Stimulated activated CD8-positive, alpha-beta memory T cell treated with anti-CD3 and anti-CD28 coated beads, Interleukin-12 subunit alpha, Interleukin-12 subunit beta, amount 100 ng/mL, for 4 hours (primary cell): ENCODE data around the gene PIGM.
"Not testable (repeated sequence)": the region's sequence is repeated elsewhere in the genome, so short reads cannot be mapped to it uniquely, and the experiment has no call there.

Experiments
- DNase-seq: peaks from one replicate; pipeline ENCODE4 v3.0.0-alpha.2; 2020; ENCODE audit warnings: low read depth

The PIGM gene

GRCh38 chr1:160061369-160062229, 29.8 kb upstream of the PIGM start:
- DNase-seq, result no peak

DNA sequence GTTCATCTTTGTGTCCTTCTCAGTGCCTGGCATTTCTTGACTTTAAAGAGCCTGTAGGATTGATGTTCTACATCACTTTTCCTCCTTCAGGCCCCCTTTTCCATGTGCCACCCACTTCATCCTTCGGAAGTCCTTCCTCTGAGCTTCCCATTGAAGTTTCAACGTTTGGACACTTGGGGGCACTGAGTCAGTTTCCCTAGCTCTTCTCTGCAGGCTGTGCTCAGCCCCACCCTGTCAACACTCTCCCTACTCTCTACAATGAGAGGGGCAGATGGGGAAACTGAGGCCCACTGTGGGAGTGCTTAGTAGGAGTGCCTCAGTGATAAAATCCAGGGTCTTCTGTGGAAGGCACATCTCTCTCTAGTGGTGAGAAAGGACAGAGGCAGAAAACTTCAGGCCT, 26.3 kb upstream of the PIGM start:
- DNase-seq, result no peak

DNA sequence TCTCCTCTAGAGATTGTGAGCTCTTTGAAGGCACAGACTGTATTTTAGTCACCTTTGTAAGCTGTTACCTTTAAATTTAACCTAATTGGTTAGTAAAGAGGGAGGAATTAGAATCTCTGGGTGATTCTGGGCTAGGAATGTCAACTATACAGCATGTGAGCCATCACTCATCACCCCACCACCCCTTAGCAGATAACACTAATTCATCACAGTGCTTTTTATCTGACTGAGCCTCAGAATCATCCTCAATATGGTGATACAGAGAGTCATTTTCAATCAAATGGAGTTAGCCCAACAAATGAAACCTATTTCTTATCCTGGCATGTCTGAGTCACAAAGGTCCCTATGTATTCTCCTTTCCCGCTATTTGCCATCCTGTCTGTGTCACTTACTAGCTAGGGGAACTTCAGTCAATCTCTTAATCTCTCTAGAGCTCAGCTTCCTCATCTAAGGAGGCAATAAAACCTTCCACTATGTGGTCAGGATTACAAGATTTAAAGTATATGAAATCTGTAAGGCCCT, 24.9 kb upstream of the PIGM start:
- no peak for DNase-seq

GRCh38 chr1:160053548-160054365, 22.0 kb upstream of the PIGM start:
- DNase-seq, result no peak

- DNase-seq, result no peak
Observed at GRCh38 chr1:160052936-160053335, 21.1 kb upstream of the PIGM start.

GRCh38 chr1:160050619-160051018, 18.8 kb upstream of the PIGM start:
- DNase-seq, result no peak

GRCh38 chr1:160050182-160050581, 18.4 kb upstream of the PIGM start:
- not testable (repeated sequence) for DNase-seq

GRCh38 chr1:160049101-160049500, 17.3 kb upstream of the PIGM start:
- DNase-seq, result no peak

DNA sequence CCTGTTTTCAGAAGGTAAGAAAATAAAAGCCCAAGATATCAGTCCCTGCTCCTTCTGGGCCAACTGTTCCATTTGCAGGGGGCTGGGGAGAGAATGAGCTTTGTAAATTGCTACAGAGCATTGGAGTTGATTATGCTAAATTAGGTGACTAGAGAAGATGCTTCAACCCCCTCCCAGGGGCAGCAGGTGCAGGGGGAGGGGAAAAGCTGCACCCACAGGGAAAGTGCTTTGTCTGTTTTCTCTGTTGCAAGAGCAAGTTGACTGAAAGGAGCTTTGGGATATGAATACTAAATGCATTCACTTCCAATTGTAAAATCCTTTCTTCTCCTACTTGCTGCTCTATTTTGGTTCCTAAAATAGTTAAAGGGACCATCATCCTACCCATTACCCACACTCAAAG, 16.5 kb upstream of the PIGM start:
- DNase-seq, result no peak

- no peak for DNase-seq
Observed at GRCh38 chr1:160047111-160047991, 15.6 kb upstream of the PIGM start.

GRCh38 chr1:160046494-160047110, 14.8 kb upstream of the PIGM start:
- no peak for DNase-seq

DNA sequence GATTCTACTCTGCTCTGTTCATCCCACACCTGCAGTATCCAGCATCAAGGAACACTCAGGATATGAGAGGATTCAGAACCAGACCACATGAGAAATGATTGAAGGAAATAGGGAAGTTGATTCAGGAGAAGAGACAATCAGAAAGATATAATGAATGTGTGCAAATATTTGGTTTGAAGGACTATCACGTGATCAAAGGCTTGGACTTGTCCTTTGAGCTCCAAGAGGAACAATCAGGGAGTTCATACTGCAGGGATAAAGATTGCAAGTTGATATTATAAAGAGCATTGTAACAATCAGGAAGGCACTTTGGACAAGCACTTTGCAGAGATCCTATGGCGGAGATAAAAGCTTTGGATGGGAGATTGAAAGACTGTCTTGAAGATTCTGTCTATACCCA, 13.9 kb upstream of the PIGM start:
- no peak for DNase-seq

DNA sequence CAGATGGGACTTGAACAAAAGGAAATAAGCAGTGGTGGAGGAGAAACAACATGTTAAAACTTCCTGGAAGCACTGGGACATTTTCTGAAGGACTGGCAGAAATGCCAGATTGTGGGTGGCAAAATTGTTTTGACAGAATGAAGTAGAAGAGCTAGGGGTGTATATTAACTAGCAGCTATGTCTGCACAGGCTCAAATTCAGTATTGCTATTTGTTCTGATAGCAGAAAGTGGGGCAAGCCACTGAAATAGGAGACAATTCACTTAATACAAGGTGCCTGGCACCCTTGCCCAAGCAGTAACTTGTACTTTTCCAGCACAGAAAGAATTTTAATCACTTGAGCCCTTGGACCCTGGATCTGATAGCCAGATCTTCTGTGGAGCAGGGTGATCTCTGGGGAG, 11.8 kb upstream of the PIGM start:
- no peak for DNase-seq

GRCh38 chr1:160040476-160040875, 8.7 kb upstream of the PIGM start:
- no peak for DNase-seq

DNA sequence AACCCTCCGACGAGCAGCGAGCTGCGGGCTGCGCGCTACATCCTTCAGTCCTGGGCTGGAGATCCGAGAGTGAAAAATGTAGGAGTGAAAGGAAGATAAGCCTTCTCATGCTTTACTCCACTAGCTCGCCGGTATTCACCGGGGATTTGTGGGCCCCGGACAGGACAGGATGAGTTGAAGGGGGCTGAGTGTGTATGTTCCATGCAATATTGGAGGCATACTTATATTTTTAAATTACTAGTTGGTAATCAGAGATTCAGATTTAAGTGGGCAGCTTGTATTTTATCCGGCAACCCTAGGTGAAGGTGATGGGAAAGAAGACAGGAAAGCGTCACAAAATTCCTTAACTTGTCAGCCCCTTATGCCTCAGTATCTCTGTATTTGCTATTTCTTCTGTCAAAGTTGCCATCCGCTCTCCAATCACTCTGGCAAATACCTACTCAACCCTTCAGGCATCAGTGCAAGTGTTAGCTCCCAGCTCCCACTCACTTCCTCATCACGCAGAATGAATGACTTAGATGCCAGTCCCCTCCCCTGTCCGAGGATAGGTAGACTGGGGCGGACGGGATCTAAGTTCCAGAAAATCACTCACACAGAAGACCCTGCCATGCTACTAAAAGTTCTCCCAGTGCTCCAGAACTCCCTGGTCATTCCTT, 503 bp upstream of the PIGM start:
- DNase-seq, result no peak

GRCh38 chr1:160030657-160031364, 979 bp downstream of the PIGM start:
- no peak for DNase-seq

- DNase-seq, result no peak
Observed at GRCh38 chr1:160028426-160028825, 3.4 kb downstream of the PIGM start.

DNA sequence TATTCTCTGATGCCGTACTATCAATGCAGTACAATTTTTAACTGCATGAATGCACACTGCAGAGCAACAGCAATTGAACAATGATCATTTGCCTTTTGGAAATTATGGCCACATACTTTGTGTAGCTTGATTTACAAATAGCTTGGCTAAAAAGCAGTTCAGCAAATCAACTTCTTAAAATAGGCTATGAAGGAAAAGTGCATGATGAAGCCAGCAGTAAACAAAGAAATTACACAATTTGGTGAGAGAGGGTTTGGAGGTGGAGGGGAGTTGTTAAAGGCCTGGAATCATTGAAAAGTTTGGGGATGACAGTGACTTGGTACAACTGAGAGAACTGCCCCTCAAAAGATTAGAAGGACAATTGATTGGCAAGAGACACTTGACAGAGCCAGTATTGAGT, 6.5 kb downstream of the PIGM start:
- DNase-seq, result no peak

DNA sequence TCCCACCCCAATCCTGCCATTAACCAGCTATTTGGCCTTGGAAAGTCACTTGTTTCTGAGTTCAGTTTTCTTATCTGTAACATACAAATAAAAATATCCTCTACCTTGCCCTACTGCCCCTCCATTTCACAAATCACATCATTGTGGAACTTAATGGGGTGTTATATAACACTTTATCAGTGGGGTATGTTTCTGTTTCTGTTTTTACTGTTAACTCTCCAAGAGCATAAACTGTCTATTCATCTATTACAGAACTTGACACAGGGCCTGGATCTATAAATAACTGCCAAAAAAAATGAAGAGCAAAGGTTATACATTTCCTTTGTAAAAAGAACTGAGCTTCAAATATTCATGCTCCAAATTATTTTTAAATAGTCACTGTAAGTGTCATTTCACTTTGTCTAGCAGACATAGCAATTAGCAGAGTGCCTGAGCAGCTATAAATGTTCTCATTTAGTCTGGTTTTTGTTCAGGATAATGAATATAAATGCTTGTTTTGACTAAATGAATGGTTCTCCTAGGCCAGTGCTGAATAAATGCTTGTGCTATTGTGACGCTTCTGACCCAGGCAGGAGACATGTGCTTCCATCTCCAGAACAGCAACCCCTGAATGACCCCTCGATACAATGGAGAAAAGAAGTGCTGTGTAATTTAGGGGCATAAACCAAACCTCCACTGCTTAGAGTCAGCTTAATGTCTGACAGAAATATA, 7.4 kb downstream of the PIGM start:
- no peak for DNase-seq
